Measurements from ENCODE around the gene PLD2.
"Not testable (repeated sequence)": the region's sequence is repeated elsewhere in the genome, so short reads cannot be mapped to it uniquely, and the experiment has no call there.

Gene PLD2

GRCh38 chr17:4852567-4853207 lies 45.7 kb downstream of the PLD2 start:
- H3K4me3 ChIP-seq (ENCODE audit: low read depth, low read length) = no peak overlapping the region
- no peak for TF ChIP-seq CTCF (IDR thresholded peaks at IDR 0.05; ENCODE audit: borderline replicate concordance, insufficient read depth, low read depth, low read length)

DNA sequence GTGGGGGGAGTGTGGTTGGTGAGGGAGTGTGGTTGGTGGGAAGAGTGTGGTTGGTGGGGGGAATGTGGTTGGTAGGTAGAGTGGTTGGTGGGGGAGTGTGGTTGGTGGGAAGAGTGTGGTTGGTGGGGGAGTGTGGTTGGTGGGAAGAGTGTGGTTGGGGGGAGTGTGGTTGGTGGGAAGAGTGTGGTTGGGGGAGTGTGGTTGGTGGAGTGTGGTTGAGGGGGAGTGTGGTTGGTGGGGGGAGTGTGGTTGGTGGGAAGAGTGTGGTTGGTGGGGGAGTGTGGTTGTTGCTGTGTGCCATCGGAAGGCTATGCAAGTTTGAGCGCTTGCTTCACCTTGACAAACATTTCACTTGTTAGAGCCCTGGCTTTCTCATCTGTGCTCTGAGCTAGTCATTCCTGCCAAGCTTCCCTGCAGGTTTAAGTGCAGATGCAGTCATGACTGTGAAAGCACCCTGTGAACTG lies 46.3 kb downstream of the PLD2 start:
- no peak overlapping the region for H3K4me3 ChIP-seq (ENCODE audit: low read depth, low read length)
- no peak for TF ChIP-seq CTCF (IDR thresholded peaks at IDR 0.05; ENCODE audit: borderline replicate concordance, insufficient read depth, low read depth, low read length)

GRCh38 chr17:4854111-4854681 lies 47.2 kb downstream of the PLD2 start:
- no peak for TF ChIP-seq CTCF (IDR thresholded peaks at IDR 0.05; ENCODE audit: borderline replicate concordance, insufficient read depth, low read depth, low read length)

DNA sequence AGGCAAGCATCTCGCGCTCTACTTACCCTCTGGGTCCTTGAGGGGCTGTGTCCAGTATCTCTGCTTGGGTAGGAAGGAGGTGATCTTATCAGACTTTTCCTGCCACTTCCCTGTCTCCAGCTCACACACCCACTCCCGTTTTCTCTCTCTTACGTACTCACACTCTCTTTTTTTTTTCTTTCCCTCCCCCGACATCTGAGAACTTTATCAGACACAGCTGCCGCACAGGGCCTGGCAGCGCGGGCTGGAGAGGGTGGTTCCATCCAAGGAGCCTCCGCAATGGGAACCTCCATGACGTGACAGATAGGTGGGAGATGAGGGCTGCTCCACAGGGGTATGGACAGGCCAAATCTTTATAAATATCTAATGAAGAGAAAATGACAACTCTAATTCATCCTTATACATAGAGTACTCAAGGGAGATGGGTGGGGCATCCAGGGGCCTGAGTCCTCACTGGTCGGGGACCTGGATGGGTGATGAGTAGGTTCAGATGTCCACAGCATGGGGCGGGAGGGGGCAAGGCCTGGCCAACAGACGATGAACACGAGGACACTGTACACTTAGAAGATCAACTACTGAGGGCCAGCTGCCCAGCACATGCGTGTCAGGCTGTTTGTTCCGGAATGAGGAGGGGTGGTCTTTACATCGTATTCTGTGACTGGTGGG lies 49.5 kb downstream of the PLD2 start:
- no peak overlapping the region for H3K4me3 ChIP-seq (ENCODE audit: low read depth, low read length)
- TF ChIP-seq CTCF (IDR thresholded peaks at IDR 0.05; ENCODE audit: borderline replicate concordance, insufficient read depth, low read depth, low read length) = no peak

More at GRCh38 chr17:4854111-4854681, 47.2 kb downstream of the PLD2 start:
- no peak overlapping the region for H3K4me3 ChIP-seq (ENCODE audit: low read depth, low read length)

GRCh38 chr17:4856937-4857314 lies 50.0 kb downstream of the PLD2 start:
- no peak for TF ChIP-seq CTCF (IDR thresholded peaks at IDR 0.05; ENCODE audit: borderline replicate concordance, insufficient read depth, low read depth, low read length)
- H3K4me3 ChIP-seq (ENCODE audit: low read depth, low read length) = no peak overlapping the region

DNA sequence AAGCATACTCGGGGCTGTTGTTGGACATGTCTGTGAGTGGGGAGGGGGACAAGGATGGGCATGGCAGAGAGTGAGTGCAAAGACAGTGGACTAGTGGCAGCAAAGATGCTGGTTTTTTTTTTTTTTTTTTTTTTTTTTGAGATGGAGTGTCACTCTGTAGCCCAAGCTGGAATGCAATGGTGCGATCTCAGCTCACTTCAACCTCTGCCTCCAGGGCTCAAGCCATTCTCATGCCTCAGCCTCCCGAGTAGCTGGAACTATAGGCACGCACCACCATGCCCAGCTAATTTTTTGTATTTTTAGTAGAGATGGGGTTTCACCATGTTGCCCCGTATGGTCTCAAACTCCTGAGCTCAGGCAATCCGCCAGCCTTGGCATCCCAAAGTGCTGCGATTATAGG lies 50.4 kb downstream of the PLD2 start:
- H3K4me3 ChIP-seq (ENCODE audit: low read depth, low read length) = not testable (repeated sequence)

GRCh38 chr17:4858068-4858881 lies 51.3 kb downstream of the PLD2 start:
- H3K4me3 ChIP-seq (ENCODE audit: low read depth, low read length) = no peak overlapping the region

More at GRCh38 chr17:4858068-4858881, 51.3 kb downstream of the PLD2 start:
- TF ChIP-seq CTCF (IDR thresholded peaks at IDR 0.05; ENCODE audit: borderline replicate concordance, insufficient read depth, low read depth, low read length) = no peak
